Heart left ventricle (tissue), 16 donors: ENCODE measurements around the gene LENG9. TPM values are rescaled to one million over a fixed set of nuclear protein-coding genes. Genes with fewer than 3 reads are reported as not detected.
A peak's percentile ranks its signal among the peaks of the same experiment; 100 is the strongest.

ENCODE experiments used
- ATAC-seq, 4 donors: fragments of 200-7000 bp; cut with Tn5 transposase; one replicate each; pipeline ENCODE4 v1.9.1; 2020 to 2022; ENCODE audit warnings: moderate library complexity in 4 of 4, mild to moderate bottlenecking in 3 of 4, moderate number of reproducible peaks in 1 of 4
- DNase-seq, 5 donors: peaks; one replicate each; pipeline ENCODE4 v3.0.0-alpha.2; 2020
- H3K27ac ChIP-seq, 12 donors: fragments of 200-600 bp; sonication (generic) in 4 of 12; one replicate each; pipeline versions ENCODE4 v1.5.0 to v1.8.0; 2016 to 2022; ENCODE audit warnings: mild to moderate bottlenecking in 2 of 12
- H3K27me3 ChIP-seq, 9 donors: fragments of 200-600 bp; sonication (generic) in 2 of 9; one replicate each; pipeline versions ENCODE4 v1.5.1 to v1.8.0; 2016 to 2022; ENCODE audit warnings: mild to moderate bottlenecking in 3 of 9
- H3K36me3 ChIP-seq, 9 donors: fragments of 200-600 bp; sonication (generic) in 2 of 9; one replicate each; pipeline versions ENCODE4 v1.5.0 to v1.8.0; 2018 to 2022; ENCODE audit warnings: mild to moderate bottlenecking in 2 of 9
- H3K4me1 ChIP-seq, 12 donors: fragments of 200-600 bp; sonication (generic) in 4 of 12; one replicate each; pipeline versions ENCODE4 v1.5.0 to v1.8.0; 2016 to 2022; ENCODE audit warnings: mild to moderate bottlenecking in 3 of 12
- H3K4me3 ChIP-seq, 12 donors: fragments of 200-600 bp; sonication (generic) in 4 of 12; one replicate each; pipeline versions ENCODE4 v1.5.0 to v1.8.0; 2017 to 2022; ENCODE audit warnings: mild to moderate bottlenecking in 9 of 12, moderate library complexity in 4 of 12
- H3K9me3 ChIP-seq, 12 donors: fragments of 200-600 bp; sonication (generic) in 4 of 12; one replicate each; pipeline versions ENCODE4 v1.5.0 to v1.8.0; 2016 to 2022; ENCODE audit warnings: mild to moderate bottlenecking in 1 of 12
- POLR2A ChIP-seq, 2 donors: fragments of 450-650 bp; IDR thresholded peaks; one replicate each; pipeline ENCODE4 v1.6.1; 2017; ENCODE audit warnings: antibody characterized with exemption in 2 of 2, mild to moderate bottlenecking in 2 of 2, moderate library complexity in 2 of 2
- WGBS, 4 donors: extraction: QIAGEN DNeasy Blood & Tissue Kit in 2 of 4; methylation state at CpG; one replicate each; pipeline versions ENCODE4 v1.1.5 to v1.1.7; 2013 to 2018; 5-methylcytosine and 5-hydroxymethylcytosine counted together
- intact Hi-C, 10 donors: fragments of 100-400 bp; cut with DNase I; formaldehyde crosslinking; loops; one replicate each; pipeline versions ENCODE4 v1.11.1 to v1.14.2; 2022
- polyA plus RNA-seq, 2 donors: library from polyadenylated mRNA; stranded (reverse); fragments of 200-250 nt; gene quantifications; one replicate each; pipeline ENCODE4 v1.2.3, GENCODE V29; 2013
- total RNA-seq, 9 donors: library from RNA; depleted of rRNA in 2 of 9; stranded (reverse); fragments of >200 nt in 2 of 9; fragmentation: NEBNext Ultra II Directional in 3 of 9; extraction: Animal tissue kit (Norgen Biotek cat#: 25700) in 3 of 9; gene quantifications; one replicate each; pipeline versions ENCODE4 v1.1.0 to v1.2.4, GENCODE V29; 2016 to 2023
- TF ChIP-seq, protein P1 (sequence below), 12 donors: fragments of 200-600 bp; sonication (generic) in 4 of 12; IDR thresholded peaks; one replicate each; pipeline versions ENCODE4 v1.5.0 to v1.8.0; 2018 to 2022; ENCODE audit warnings: antibody characterized with exemption in 12 of 12, mild to moderate bottlenecking in 5 of 12
- donor health status: ischemic (EF 13 %, LVEDD 7.1; RV severe dilation, severe dysfunction).
- donor health status: healthy with polysubstance abuse.
- donor health status: DM: no; HTN: yes; CAD: no.
- donor health status: DM: no; HTN: no; CAD: no.
- donor health status: ischemic (EF 25% LVEDD 6.9; RV normal size, moderate dysfunction).
- donor health status: ischemic (EF 25% LVEDD 5.7; RV mildly dilated, moderate dysfunction).
- donor health status: healthy.
- donor health status: DM: yes; HTN: yes; CAD: no.
- donor health status: ischemic (EF 35%, LVEDD 5.7; RV mildly dilated, moderate dysfunction).
- donor health status: nonischemic (EF 11% LVEDD 7.7; RV severe dilation, severe dysfunction).
- donor health status: DM: yes; HTN: yes; CAD: no.
- donor health status: PGD.
- donor health status: ischemic (EF 29% LVEDD 5.4; RV normal size, mild dysfunction).
- donor health status: nonischemic (EF 23%, LVEDD 6.1; RV moderate dilation, normal function).

Gene LENG9
- total and polyA plus RNA-seq, 11 donors = 1.4 to 4.1 (median 2.1) TPM

- no peaks in the 10 kb centered on the region for H3K9me3 ChIP-seq
- H3K36me3 ChIP-seq = peaks cover 0 to 71% (median 66%) of the 10 kb centered on the region in 9 donors
- H3K27ac ChIP-seq = peak overlapping the region in 1 of 12 donors; percentile 5
- no peak overlapping the region for H3K4me3 ChIP-seq
- WGBS, 4 donors = 84 to 89% (median 85%) methylated on average over 16 to 39 of the region's 39 CpGs
- intact Hi-C loops = loop anchor here in 1 of 10 donors (5.0 kb wide), 1 partner anchor 588 kb away; no protein-coding TSS in a partner anchor
- peaks cover 0 to 2% (median 0%) of the 10 kb centered on the region in 9 donors for H3K27me3 ChIP-seq
- DNase-seq (no peak), ATAC-seq (no peak)
- peaks cover 0 to 49% (median 30%) of the 10 kb centered on the region in 12 donors for H3K4me1 ChIP-seq
- no peak for TF ChIP-seq POLR2A (IDR thresholded peaks at IDR 0.05)
- TF ChIP-seq, protein P1, sequence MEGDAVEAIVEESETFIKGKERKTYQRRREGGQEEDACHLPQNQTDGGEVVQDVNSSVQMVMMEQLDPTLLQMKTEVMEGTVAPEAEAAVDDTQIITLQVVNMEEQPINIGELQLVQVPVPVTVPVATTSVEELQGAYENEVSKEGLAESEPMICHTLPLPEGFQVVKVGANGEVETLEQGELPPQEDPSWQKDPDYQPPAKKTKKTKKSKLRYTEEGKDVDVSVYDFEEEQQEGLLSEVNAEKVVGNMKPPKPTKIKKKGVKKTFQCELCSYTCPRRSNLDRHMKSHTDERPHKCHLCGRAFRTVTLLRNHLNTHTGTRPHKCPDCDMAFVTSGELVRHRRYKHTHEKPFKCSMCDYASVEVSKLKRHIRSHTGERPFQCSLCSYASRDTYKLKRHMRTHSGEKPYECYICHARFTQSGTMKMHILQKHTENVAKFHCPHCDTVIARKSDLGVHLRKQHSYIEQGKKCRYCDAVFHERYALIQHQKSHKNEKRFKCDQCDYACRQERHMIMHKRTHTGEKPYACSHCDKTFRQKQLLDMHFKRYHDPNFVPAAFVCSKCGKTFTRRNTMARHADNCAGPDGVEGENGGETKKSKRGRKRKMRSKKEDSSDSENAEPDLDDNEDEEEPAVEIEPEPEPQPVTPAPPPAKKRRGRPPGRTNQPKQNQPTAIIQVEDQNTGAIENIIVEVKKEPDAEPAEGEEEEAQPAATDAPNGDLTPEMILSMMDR (IDR thresholded peaks at IDR 0.05) = no peak
Measured at GRCh38 chr19:54460230-54461005, 3.2 kb downstream of the LENG9 start.

GRCh38 chr19:54459282-54460229 lies 4.0 kb downstream of the LENG9 start:
- intact Hi-C loops = loop anchor here in 1 of 10 donors (5.0 kb wide), 1 partner anchor 587 kb away; no protein-coding TSS in a partner anchor
- Histone ChIP-seq H3K9me3 (no peaks in the 10 kb centered on the region), H3K4me3 (no peak overlapping the region), H3K27ac (peak overlapping the region in 2 of 12 donors; percentile 5 to 15), H3K4me1 (peaks cover 0 to 49% (median 26%) of the 10 kb centered on the region in 12 donors), H3K36me3 (peaks cover 0 to 80% (median 75%) of the 10 kb centered on the region in 9 donors), H3K27me3 (no peaks in the 10 kb centered on the region)
- TF ChIP-seq, protein P1 (IDR thresholded peaks at IDR 0.05) = no peak
- no peak for TF ChIP-seq POLR2A (IDR thresholded peaks at IDR 0.05)
- no peak for DNase-seq
- no peak for ATAC-seq
- WGBS, 4 donors = 79 to 86% (median 83%) methylated on average over 12 to 16 of the region's 16 CpGs

GRCh38 chr19:54458648-54459281 lies 4.8 kb downstream of the LENG9 start:
- intact Hi-C loops = no loop called here
- no peak for TF ChIP-seq POLR2A (IDR thresholded peaks at IDR 0.05)
- TF ChIP-seq, protein P1 (IDR thresholded peaks at IDR 0.05) = no peak
- ATAC-seq = no peak
- Histone ChIP-seq H3K4me3 (no peak overlapping the region), H3K9me3 (no peaks in the 10 kb centered on the region), H3K27ac (no peak overlapping the region), H3K27me3 (no peaks in the 10 kb centered on the region), H3K4me1 (peaks cover 0 to 42% (median 21%) of the 10 kb centered on the region in 12 donors), H3K36me3 (peaks cover 0 to 88% (median 82%) of the 10 kb centered on the region in 9 donors)
- DNase-seq = no peak
- 80 to 88% (median 83%) methylated on average over 10 to 11 of the region's 11 CpGs for WGBS, 4 donors
